Endothelial cell (in vitro differentiated cells): ENCODE data around the gene STARD10. TPM values are rescaled to one million over a fixed set of nuclear protein-coding genes. Genes with fewer than 3 reads are reported as not detected.

Source experiments
- DNase-seq: peaks from one replicate; pipeline ENCODE4 v3.0.0; 2021; ENCODE audit warnings: low spot score
- H3K27ac Mint-ChIP-seq: one replicate; pipeline ENCODE4 v1.8.0; 2021; ENCODE audit warnings: mixed read lengths, inconsistent platforms; ENCODE audit not compliant: unreplicated experiment
- H3K27me3 Mint-ChIP-seq: one replicate; pipeline ENCODE4 v1.8.0; 2021; ENCODE audit warnings: mild to moderate bottlenecking, moderate library complexity, mixed read lengths, inconsistent platforms; ENCODE audit not compliant: unreplicated experiment
- H3K36me3 Mint-ChIP-seq: one replicate; pipeline ENCODE4 v1.8.0; 2021; ENCODE audit warnings: mild to moderate bottlenecking, low read depth, mixed read lengths, inconsistent platforms; ENCODE audit not compliant: unreplicated experiment
- H3K4me1 Mint-ChIP-seq: one replicate; pipeline ENCODE4 v1.8.0; 2021; ENCODE audit warnings: mild to moderate bottlenecking, mixed read lengths, inconsistent platforms; ENCODE audit not compliant: unreplicated experiment
- H3K4me3 Mint-ChIP-seq: one replicate; pipeline ENCODE4 v1.8.0; 2021; ENCODE audit warnings: mild to moderate bottlenecking, mixed read lengths, inconsistent platforms; ENCODE audit not compliant: unreplicated experiment
- H3K9me3 Mint-ChIP-seq: one replicate; pipeline ENCODE4 v1.8.0; 2021; ENCODE audit warnings: mixed read lengths, inconsistent platforms; ENCODE audit not compliant: unreplicated experiment
- total RNA-seq: library from RNA; stranded (reverse); fragmentation: NEBNext Ultra II Directional; extraction: Animal tissue kit (Norgen Biotek cat#: 25700); gene quantifications from one replicate; pipeline ENCODE4 v1.2.1, GENCODE V29; 2021; ENCODE audit not compliant: unreplicated experiment
- TF ChIP-seq, protein P1 (sequence below): fragments of 200-600 bp; sonication (generic); IDR thresholded peaks from one replicate; pipeline ENCODE4 v1.5.0; 2021; ENCODE audit warnings: antibody characterized with exemption; ENCODE audit not compliant: unreplicated experiment

Gene STARD10
- total RNA-seq, 1 donor from 2014 or later, result 13.4 TPM

- no peak overlapping the region for H3K27ac Mint-ChIP-seq
- no peaks in the 10 kb centered on the region for H3K9me3 Mint-ChIP-seq
- H3K27me3 Mint-ChIP-seq, result peaks cover 4% of the 10 kb centered on the region
- TF ChIP-seq, protein P1, sequence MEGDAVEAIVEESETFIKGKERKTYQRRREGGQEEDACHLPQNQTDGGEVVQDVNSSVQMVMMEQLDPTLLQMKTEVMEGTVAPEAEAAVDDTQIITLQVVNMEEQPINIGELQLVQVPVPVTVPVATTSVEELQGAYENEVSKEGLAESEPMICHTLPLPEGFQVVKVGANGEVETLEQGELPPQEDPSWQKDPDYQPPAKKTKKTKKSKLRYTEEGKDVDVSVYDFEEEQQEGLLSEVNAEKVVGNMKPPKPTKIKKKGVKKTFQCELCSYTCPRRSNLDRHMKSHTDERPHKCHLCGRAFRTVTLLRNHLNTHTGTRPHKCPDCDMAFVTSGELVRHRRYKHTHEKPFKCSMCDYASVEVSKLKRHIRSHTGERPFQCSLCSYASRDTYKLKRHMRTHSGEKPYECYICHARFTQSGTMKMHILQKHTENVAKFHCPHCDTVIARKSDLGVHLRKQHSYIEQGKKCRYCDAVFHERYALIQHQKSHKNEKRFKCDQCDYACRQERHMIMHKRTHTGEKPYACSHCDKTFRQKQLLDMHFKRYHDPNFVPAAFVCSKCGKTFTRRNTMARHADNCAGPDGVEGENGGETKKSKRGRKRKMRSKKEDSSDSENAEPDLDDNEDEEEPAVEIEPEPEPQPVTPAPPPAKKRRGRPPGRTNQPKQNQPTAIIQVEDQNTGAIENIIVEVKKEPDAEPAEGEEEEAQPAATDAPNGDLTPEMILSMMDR, result no peak
- H3K4me1 Mint-ChIP-seq, result peaks cover 19% of the 10 kb centered on the region
- no peak for DNase-seq
- H3K36me3 Mint-ChIP-seq, result peaks cover 19% of the 10 kb centered on the region
- no peak overlapping the region for H3K4me3 Mint-ChIP-seq
These were observed 61.5 kb downstream of the STARD10 start for GRCh38 chr11:72732329-72732728.

DNA sequence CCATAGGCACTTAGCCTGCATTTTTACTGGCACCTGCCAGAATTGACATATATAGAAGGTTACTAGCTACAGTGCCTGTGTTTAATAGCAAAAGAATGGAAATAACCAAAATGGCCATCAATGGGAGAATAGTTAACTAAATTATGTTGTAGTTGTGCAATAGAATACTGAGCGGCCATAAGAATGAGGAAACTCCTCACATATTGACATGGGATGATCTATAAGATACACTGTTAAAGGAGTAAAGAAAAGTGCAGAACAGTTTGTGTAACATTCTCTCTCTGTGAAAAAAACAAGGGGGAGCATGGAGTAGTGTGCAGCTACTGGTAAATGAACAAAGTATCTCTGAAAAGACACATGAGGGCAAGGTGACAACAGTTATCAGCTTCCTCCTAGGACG is 63.1 kb downstream of the STARD10 start:
- H3K9me3 Mint-ChIP-seq, result no peaks in the 10 kb centered on the region
- H3K4me1 Mint-ChIP-seq, result peaks cover 5% of the 10 kb centered on the region
- peaks cover 16% of the 10 kb centered on the region for H3K36me3 Mint-ChIP-seq
- no peak overlapping the region for H3K27ac Mint-ChIP-seq
- H3K27me3 Mint-ChIP-seq, result peaks cover 4% of the 10 kb centered on the region
- no peak overlapping the region for H3K4me3 Mint-ChIP-seq
- DNase-seq, result no peak
- TF ChIP-seq, protein P1, result no peak

- Mint-ChIP-seq H3K27me3 (peaks cover 4% of the 10 kb centered on the region), H3K27ac (no peak overlapping the region), H3K4me1 (peaks cover 6% of the 10 kb centered on the region), H3K9me3 (no peaks in the 10 kb centered on the region), H3K36me3 (peaks cover 16% of the 10 kb centered on the region), H3K4me3 (no peak overlapping the region)
- TF ChIP-seq, protein P1, result no peak
- no peak for DNase-seq
These were observed 63.6 kb downstream of the STARD10 start for GRCh38 chr11:72730243-72730642.

- Mint-ChIP-seq H3K4me3 (no peak overlapping the region), H3K9me3 (no peaks in the 10 kb centered on the region), H3K36me3 (peaks cover 16% of the 10 kb centered on the region), H3K4me1 (peaks cover 7% of the 10 kb centered on the region), H3K27me3 (peaks cover 5% of the 10 kb centered on the region), H3K27ac (no peak overlapping the region)
- DNase-seq, result no peak
- TF ChIP-seq, protein P1, result no peak
These were observed 66.3 kb downstream of the STARD10 start for GRCh38 chr11:72727521-72727920.

DNA sequence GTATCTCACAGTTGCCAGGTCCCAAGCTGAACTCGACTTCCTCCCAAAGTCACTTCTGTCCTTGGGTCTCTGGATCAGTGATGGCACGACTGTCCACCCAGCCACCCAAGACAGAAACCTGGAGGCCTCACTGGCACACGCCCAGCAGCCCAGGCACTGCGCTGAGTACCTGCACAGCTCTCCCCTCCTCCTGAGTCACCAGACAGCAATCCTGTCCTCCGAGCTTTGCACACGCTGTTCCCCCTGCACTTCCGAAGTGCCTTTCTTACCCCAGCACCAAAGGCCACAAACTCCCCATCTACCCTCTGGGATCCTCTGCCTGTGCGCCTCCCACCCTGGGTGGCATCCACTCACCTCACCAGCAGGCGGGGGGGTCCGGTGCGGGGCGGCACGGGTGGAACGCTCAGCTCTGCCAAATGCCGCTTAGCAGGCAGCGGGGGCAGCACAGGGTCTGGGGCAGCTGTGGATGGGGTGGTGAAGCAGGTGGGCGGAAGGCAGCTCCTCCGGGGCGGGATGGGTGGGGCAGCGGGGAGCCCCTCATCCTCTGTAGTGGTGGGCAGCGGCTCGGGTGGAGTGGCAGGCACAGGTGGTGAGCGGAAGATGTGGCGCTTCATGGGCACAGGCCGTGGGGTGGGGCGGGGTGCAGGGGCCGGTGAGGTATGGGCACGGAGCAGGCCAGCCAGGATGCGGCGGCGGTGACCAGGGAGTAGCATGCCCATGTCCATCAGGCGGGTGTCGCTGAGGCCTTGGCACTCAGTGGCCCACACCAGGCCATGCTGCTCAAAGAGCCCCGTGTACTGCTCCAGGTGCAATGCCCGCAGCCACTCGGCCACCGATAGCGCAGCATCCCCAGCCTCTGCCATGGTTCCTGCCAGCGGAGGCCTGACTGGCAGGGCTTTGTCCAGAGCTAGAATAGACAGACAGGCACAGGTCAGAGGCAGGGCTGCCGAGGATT is 67.3 kb downstream of the STARD10 start:
- no peak overlapping the region for H3K27ac Mint-ChIP-seq

More for the DNA sequence above, 67.3 kb downstream of the STARD10 start:
- DNase-seq, result no peak
- Mint-ChIP-seq H3K36me3 (peaks cover 18% of the 10 kb centered on the region), H3K4me3 (no peak overlapping the region), H3K27me3 (peaks cover 5% of the 10 kb centered on the region), H3K9me3 (no peaks in the 10 kb centered on the region), H3K4me1 (peaks cover 17% of the 10 kb centered on the region)
- TF ChIP-seq, protein P1, result no peak
